GM12878 (cell line): ENCODE results near the gene ITIH6. TPM values are rescaled to one million over a fixed set of nuclear protein-coding genes. Genes with fewer than 3 reads are reported as not detected.

ENCODE experiments used
- ATF2 ChIP-seq: IDR thresholded peaks from 2 replicates; pipeline ENCODE4 v1.6.1; 2012; ENCODE audit warnings: low read length, inconsistent platforms
- BRCA1 ChIP-seq: IDR thresholded peaks from 2 replicates; pipeline ENCODE4 v1.6.1; 2011; ENCODE audit warnings: low read depth, low read length, improper control_type of control experiment
- CEBPB ChIP-seq, 2 experiments: fragments of 150-350 bp in 1 of 2; IDR thresholded peaks; 2 replicates each; pipeline ENCODE4 v1.6.1; 2012 to 2014; ENCODE audit warnings: low read depth in 2 of 2, low read length in 2 of 2, borderline replicate concordance in 1 of 2, inconsistent platforms in 1 of 2
- KDM1A ChIP-seq: fragments of 200-600 bp; sonication (generic); IDR thresholded peaks from 2 replicates; pipeline ENCODE4 v1.6.1; 2016; ENCODE audit warnings: borderline replicate concordance
- RB1 ChIP-seq: fragments of 450-650 bp; formaldehyde crosslinking; IDR thresholded peaks from 2 replicates; pipeline ENCODE4 v1.6.1; 2017; ENCODE audit warnings: mild to moderate bottlenecking, borderline replicate concordance
- SKIL ChIP-seq: fragments of 450-650 bp; IDR thresholded peaks from 2 replicates; pipeline ENCODE4 v1.6.1; 2017; ENCODE audit warnings: mild to moderate bottlenecking, low read depth, inconsistent platforms; ENCODE audit not compliant: poor library complexity, severe bottlenecking
- TAF1 ChIP-seq: IDR thresholded peaks from 2 replicates; pipeline ENCODE4 v1.6.1; 2011; ENCODE audit warnings: mild to moderate bottlenecking, low read depth, low read length, borderline replicate concordance
- YY1 ChIP-seq: IDR thresholded peaks from 2 replicates; pipeline ENCODE4 v1.6.1; 2011; ENCODE audit warnings: low read depth, mild to moderate bottlenecking, low read length
- ZBTB11 ChIP-seq: fragments of 450-650 bp; formaldehyde crosslinking; IDR thresholded peaks from 2 replicates; pipeline ENCODE4 v1.5.0; 2022; ENCODE audit warnings: mild to moderate bottlenecking, missing genetic modification characterization
- polyA plus RNA-seq, 11 experiments: library from polyadenylated mRNA; depleted of rRNA in 4 of 11; unstranded in 6 of 11; stranded (reverse) in 5 of 11; fragments of >200 nt; fragmentation: Nextera tagmentation in 4 of 11; fragmentation: Illumina TruSeq in 1 of 11; extraction: Ambion mirVana in 4 of 11; extraction: Trizol in 1 of 11; gene quantifications; 1 replicate in 1 of 11; 2 replicates in 10 of 11; pipeline versions ENCODE4 v1.2.1 to v1.2.3, GENCODE V29; 2011 to 2016; ENCODE audit warnings: inconsistent platforms in 2 of 11, missing spikeins in 2 of 11, low read depth in 1 of 11
- total RNA-seq, 4 experiments: library from RNA; depleted of rRNA in 3 of 4; stranded (reverse); fragments of >200 nt in 3 of 4; fragmentation: Illumina TruSeq in 1 of 4; extraction: Trizol in 1 of 4; gene quantifications; 2 replicates each; pipeline versions ENCODE4 v1.2.1 to v1.2.3, GENCODE V29; 2013 to 2021
- TF ChIP-seq, protein P1 (sequence below): fragments of 450-650 bp; IDR thresholded peaks from 2 replicates; pipeline ENCODE4 v1.6.1; 2017; ENCODE audit warnings: antibody characterized with exemption, mild to moderate bottlenecking, moderate library complexity

Gene ITIH6
- total and polyA plus RNA-seq, 10 of the 15 experiments (the other 5 are each of a cell fraction or from before 2014, with no cell fraction given) = not detected

- TF ChIP-seq KDM1A (no peak), SKIL (no peak), ATF2 (no peak), YY1 (no peak), TAF1 (no peak), RB1 (no peak), ZBTB11 (CRISPR knock-in tag) (no peak), BRCA1 (no peak), CEBPB (IDR thresholded peaks at IDR 0.05; ENCODE audit: borderline replicate concordance in 1 of 2, low read depth in 2 of 2, low read length in 2 of 2) (no peak)
- TF ChIP-seq, protein P1, sequence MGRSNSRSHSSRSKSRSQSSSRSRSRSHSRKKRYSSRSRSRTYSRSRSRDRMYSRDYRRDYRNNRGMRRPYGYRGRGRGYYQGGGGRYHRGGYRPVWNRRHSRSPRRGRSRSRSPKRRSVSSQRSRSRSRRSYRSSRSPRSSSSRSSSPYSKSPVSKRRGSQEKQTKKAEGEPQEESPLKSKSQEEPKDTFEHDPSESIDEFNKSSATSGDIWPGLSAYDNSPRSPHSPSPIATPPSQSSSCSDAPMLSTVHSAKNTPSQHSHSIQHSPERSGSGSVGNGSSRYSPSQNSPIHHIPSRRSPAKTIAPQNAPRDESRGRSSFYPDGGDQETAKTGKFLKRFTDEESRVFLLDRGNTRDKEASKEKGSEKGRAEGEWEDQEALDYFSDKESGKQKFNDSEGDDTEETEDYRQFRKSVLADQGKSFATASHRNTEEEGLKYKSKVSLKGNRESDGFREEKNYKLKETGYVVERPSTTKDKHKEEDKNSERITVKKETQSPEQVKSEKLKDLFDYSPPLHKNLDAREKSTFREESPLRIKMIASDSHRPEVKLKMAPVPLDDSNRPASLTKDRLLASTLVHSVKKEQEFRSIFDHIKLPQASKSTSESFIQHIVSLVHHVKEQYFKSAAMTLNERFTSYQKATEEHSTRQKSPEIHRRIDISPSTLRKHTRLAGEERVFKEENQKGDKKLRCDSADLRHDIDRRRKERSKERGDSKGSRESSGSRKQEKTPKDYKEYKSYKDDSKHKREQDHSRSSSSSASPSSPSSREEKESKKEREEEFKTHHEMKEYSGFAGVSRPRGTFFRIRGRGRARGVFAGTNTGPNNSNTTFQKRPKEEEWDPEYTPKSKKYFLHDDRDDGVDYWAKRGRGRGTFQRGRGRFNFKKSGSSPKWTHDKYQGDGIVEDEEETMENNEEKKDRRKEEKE = no peak
Measured at GRCh38 chrX:54819201-54819600, 21.1 kb upstream of the ITIH6 start (continued).
